Stimulated activated naive CD8-positive, alpha-beta T cell treated with anti-CD3 and anti-CD28 coated beads, Interleukin-15, amount 100 ng/mL, for 72 hours (primary cell): Measurements from ENCODE around the gene TBC1D22A.

Experiments
- ATAC-seq: fragments of 150-1000 bp; cut with Tn5 transposase; 2 replicates; pipeline ENCODE4 v1.10.0; 2021; ENCODE audit warnings: mild to moderate bottlenecking, moderate library complexity
- DNase-seq, 2 donors: peaks; one replicate each; pipeline ENCODE4 v3.0.0; 2021 to 2022
- H3K27ac Mint-ChIP-seq, 2 donors: one replicate each; pipeline ENCODE4 v1.8.0; 2022; ENCODE audit warnings: mild to moderate bottlenecking in 2 of 2, mixed read lengths in 2 of 2, moderate library complexity in 2 of 2
- H3K27me3 Mint-ChIP-seq: one replicate; pipeline ENCODE4 v1.8.0; 2022; ENCODE audit warnings: mixed read lengths
- H3K4me1 Mint-ChIP-seq: one replicate; pipeline ENCODE4 v1.8.0; 2022; ENCODE audit warnings: mild to moderate bottlenecking, mixed read lengths
- H3K4me3 Mint-ChIP-seq, 2 donors: one replicate each; pipeline ENCODE4 v1.8.0; 2022; ENCODE audit warnings: mild to moderate bottlenecking in 2 of 2, mixed read lengths in 2 of 2, moderate library complexity in 1 of 2
- H3K9me3 Mint-ChIP-seq, 2 donors: one replicate each; pipeline ENCODE4 v1.8.0; 2022; ENCODE audit warnings: mixed read lengths in 2 of 2

The TBC1D22A gene

DNA sequence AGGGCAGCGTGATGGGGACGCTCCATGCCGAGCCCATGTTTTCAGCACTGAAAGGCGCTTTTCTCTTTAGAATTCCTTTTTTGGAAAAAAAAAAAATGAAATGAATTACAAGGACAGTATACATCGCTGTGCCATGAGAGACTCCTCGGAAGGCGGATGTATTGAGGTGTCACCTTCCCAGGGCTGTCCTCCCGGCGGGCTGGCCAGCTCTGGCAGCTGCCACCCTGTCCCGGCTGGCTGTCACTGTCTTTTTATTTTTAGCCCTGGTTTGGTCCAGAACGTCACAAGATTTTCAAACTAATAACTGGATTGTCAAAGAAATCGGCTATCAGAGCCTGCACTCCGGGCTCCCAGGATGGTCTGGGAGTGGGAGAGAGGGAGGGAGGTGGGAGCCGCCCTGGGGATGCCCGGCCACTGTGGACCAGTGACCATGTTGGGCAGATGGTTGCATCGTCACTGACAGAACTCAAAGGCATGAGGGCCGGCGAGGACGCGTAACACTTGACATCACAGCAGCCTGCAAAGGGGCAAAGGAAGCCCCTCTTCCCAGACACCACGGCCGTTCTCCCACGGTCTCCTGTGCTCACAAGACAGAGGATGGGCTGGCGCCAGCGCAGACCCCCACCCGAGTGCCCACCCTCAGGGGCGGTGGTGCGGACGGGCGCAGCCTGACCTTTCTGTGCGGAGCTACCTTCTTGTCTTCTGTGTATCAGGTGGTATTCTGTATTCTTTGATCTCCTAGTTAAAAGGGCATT, 392.9 kb downstream of the TBC1D22A start:
- no peak overlapping the region for H3K27ac Mint-ChIP-seq
- H3K4me1 Mint-ChIP-seq: peaks cover 17% of the 10 kb centered on the region
- ATAC-seq (no peak), DNase-seq (no peak)
- H3K9me3 Mint-ChIP-seq: no peaks in the 10 kb centered on the region
- no peak overlapping the region for H3K4me3 Mint-ChIP-seq
- no peaks in the 10 kb centered on the region for H3K27me3 Mint-ChIP-seq

DNA sequence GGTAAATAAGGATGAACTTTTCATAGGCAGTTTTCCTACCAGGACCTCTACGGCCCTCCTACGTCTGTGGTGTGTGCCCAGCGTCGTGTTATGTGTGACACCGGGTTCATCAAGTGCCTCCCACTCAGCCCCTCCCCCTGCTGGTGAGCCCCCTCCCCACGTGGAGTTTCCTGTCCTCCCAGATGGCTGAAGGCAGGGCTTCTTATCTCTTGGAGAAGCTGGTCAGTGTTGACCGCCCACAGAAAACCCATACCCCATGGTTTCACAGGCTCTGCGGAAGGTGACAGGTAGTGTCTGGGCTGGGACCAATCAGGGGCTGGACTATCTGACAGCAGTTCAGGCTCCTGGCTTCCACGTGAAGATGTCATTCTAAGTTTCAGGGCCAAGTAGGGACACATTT, 393.5 kb downstream of the TBC1D22A start:
- no peaks in the 10 kb centered on the region for H3K27me3 Mint-ChIP-seq
- H3K27ac Mint-ChIP-seq: peak overlapping the region in 1 of 2 donors; percentile 29
- ATAC-seq (no peak), DNase-seq (no peak)
- H3K9me3 Mint-ChIP-seq: no peaks in the 10 kb centered on the region
- no peak overlapping the region for H3K4me3 Mint-ChIP-seq
- peaks cover 15% of the 10 kb centered on the region for H3K4me1 Mint-ChIP-seq

DNA sequence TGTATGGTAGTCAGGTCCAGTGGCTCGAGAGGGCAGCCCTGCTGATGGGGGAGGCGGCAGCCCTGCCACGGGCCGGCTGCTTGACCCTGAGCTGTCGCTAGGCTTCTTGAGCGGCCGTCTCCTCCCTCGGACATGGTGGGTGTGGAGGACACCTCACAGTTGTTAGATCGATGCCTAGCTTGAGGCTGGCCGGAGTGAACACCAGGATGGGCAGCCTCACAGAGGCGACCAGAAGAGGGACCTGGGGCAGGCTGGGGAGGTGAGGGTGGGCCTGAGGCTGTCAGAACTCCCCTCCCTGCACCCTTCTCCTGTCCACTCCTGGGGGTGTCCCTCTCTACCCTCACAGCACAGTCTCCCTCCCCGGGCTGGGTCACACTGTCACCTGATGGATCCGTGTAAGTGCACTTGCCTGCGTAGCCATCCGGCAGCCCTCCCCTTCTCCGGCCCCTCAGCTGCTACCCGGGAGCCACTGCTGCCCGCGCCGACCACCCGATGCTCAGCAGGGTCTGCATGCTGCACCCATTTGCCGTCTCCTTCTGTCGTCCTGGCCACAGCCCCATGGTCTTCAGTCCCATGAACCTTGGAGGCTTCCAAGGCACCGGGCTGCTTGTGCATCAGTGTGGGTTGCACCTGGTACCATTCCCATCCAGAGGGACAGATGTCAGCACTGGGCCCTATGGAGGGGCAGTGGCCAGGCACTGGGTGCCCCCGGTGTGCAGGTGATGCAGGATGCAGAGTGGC, 394.1 kb downstream of the TBC1D22A start:
- peak overlapping the region in 1 of 2 donors; percentile 29 for H3K27ac Mint-ChIP-seq
- peaks cover 9% of the 10 kb centered on the region for H3K4me1 Mint-ChIP-seq
- no peaks in the 10 kb centered on the region for H3K27me3 Mint-ChIP-seq
- H3K9me3 Mint-ChIP-seq: no peaks in the 10 kb centered on the region
- no peak overlapping the region for H3K4me3 Mint-ChIP-seq
- DNase-seq: no peak
- ATAC-seq: no peak

DNA sequence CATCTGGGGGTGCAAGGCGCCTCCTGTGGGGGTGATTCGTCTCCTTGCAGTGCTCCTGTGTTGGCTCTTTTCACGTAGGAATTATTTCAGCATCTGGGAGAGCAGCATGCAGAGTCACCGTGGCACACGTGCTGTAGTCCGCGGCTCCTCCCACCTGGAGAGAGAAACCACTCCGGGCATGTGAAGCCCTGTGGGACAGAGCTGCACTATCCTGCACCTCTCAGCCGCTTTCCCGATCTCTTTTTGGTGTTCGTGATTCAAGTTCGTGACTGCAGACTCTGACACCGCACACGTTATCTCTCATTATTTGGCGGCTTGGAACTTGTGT, 394.6 kb downstream of the TBC1D22A start:
- Mint-ChIP-seq H3K27me3 (no peaks in the 10 kb centered on the region), H3K9me3 (no peaks in the 10 kb centered on the region), H3K4me3 (no peak overlapping the region), H3K4me1 (peaks cover 5% of the 10 kb centered on the region), H3K27ac (peak overlapping the region in 1 of 2 donors; percentile 8)
- DNase-seq (no peak), ATAC-seq (no peak)

DNA sequence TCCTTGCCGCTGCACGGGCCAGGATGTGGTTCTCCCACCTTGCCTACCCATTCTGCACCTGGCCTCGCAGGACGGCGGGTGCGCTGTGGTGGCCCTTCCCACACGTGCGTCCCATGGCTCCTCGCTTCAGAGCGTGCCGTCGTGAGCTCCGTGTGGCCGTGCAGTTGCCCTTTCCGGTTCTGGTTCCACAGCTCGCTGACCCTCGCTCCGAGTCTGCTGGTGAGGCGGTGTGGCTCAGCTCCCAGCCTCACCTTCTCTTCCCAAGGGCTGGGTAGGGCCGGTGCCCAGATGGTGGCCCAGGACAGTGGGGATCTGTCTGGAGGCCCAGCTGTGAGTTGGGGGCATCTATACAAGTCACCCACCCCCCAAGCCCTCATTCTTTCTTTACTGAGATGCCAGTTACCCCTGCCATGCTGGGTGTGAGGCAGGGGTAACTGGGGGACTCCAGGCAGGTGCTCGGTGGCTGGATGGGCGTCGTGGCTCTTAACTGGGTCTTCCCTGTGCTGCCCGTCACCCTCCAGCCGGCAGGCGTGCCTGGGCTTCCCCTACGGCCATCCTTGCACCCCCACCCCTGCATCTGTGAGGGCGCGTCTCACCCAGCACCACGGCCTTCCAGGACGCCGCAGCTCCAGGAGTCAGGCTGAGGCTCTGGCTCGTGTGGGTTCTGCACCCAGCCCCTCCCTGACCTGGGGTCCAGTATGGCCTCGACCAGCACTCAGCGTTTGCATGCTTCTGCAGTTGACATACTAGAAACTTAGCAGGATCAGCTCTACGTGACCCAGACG, 395.2 kb downstream of the TBC1D22A start:
- no peak overlapping the region for H3K27ac Mint-ChIP-seq
- H3K4me3 Mint-ChIP-seq: no peak overlapping the region
- no peaks in the 10 kb centered on the region for H3K9me3 Mint-ChIP-seq
- peaks cover 1% of the 10 kb centered on the region for H3K4me1 Mint-ChIP-seq
- ATAC-seq (no peak), DNase-seq (no peak)
- no peaks in the 10 kb centered on the region for H3K27me3 Mint-ChIP-seq

DNA sequence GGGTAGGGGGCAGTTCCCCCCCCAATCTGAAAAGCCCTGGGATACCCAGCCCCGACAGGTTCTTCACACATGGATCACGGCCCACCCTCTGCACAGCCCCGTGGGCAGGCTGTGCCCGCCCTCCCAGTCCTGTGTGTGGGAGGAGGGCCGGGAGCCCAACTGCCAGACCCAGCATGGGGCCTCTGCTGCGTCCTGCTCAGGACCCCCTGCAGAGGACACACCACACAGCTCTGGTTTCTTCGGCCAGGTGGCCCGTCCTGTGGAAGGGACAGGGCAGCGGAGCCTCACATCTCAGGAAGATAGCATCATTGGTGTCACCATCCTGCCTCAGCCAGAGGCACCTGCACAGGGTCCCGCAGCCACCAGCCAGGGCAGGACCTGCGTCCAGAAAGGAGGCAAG, 396.0 kb downstream of the TBC1D22A start:
- no peak overlapping the region for H3K4me3 Mint-ChIP-seq
- no peaks in the 10 kb centered on the region for H3K4me1 Mint-ChIP-seq
- H3K9me3 Mint-ChIP-seq: no peaks in the 10 kb centered on the region
- H3K27ac Mint-ChIP-seq: no peak overlapping the region
- DNase-seq (no peak), ATAC-seq (no peak)
- H3K27me3 Mint-ChIP-seq: no peaks in the 10 kb centered on the region

DNA sequence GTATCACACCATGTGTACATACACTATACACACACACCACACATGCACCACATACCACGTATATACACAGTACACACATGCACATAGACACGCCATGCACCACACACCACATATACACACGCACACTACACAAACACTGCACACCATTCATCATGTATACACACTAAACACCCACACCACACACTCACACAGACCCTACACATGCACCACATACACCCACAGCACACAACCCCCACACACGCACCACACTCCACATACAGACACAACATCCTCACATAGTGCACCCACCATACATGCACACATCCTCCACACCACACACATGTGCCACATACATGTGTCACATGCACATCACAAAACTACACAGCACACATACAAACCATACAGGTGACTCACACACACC, 397.1 kb downstream of the TBC1D22A start:
- DNase-seq (no peak), ATAC-seq (no peak)
- H3K9me3 Mint-ChIP-seq: no peaks in the 10 kb centered on the region
- H3K27ac Mint-ChIP-seq: no peak overlapping the region
- H3K4me1 Mint-ChIP-seq: no peaks in the 10 kb centered on the region
- H3K4me3 Mint-ChIP-seq: no peak overlapping the region
- no peaks in the 10 kb centered on the region for H3K27me3 Mint-ChIP-seq

DNA sequence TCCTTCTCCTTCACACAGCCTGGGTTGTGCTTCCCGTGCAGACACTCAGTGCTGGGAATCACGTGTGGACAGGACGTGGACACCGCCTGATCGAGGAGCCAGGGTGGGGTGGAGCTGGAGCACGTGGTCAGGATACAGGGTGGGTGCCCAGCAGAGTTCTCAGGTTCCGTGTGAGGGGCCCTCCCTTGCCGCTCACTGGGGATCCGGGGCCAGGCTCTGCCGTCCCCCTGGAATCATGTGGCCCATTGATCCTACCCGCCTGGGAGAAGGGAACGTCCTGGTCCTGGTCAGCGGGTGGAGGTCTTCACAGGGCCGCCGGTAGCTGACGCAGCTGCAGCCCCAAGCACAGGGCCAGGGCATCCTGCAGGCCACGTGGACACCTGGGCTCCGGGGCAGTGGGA, 397.7 kb downstream of the TBC1D22A start:
- Mint-ChIP-seq H3K4me3 (no peak overlapping the region), H3K9me3 (no peaks in the 10 kb centered on the region), H3K27me3 (no peaks in the 10 kb centered on the region), H3K4me1 (no peaks in the 10 kb centered on the region), H3K27ac (no peak overlapping the region)
- ATAC-seq (no peak), DNase-seq (no peak)

DNA sequence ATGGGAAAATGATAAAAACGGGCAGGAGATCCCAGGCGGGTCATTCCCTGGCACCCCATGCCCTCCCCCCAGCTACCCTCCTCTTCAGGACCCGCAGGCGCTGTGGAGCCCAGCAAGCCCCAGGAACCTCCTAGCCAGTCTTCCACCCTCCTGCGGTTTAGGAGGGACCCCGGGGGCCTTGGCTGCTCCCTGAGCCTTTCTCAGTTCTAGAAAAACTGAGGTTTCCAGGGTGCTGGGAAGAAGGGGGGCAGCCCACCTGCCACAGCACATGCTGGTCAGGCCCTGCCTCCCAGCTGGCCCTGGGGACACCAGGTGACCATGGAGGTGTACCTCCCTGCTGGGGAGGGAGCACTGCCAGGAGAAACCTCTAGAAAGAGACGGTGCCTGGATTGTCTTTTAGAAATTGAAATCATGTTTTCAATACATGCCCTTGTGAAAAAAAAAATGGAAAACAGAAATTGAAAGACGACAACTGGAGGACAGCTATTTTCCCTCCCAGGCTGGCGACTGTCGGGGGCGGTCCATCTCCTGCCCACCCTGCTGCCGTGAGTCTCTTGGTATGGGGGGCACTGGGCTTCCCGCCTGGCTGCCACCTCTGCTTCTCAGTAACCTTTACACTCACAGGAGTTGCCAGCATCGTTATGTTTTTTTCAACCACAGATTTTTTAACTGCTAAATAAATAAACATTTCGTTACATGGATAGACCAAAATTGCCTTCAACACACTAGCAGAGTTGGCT, 398.5 kb downstream of the TBC1D22A start:
- Mint-ChIP-seq H3K4me3 (no peak overlapping the region), H3K27ac (no peak overlapping the region), H3K9me3 (no peaks in the 10 kb centered on the region), H3K27me3 (no peaks in the 10 kb centered on the region), H3K4me1 (no peaks in the 10 kb centered on the region)
- DNase-seq: no peak
- no peak for ATAC-seq

DNA sequence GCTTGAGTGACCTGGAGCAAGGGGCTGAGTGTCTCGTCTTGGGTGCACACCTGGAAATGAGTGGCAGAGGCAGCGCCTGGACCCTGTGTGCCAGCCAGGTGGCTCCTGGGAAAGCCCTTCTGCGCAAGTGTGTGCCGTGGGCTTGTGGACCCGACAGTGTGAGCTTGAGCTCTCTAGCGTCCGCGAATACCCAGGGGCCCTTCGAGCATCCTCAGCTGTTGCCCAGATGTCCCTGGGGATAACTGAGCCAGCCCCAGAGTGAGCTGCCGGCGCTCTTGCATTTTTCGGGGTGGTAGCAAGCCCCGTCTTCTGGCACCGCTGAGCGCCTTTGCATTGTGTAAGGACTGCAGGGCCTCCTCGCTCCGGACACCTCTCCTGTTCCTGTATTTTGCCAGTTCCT, 399.2 kb downstream of the TBC1D22A start:
- ATAC-seq (no peak), DNase-seq (no peak)
- Mint-ChIP-seq H3K4me1 (no peaks in the 10 kb centered on the region), H3K4me3 (no peak overlapping the region), H3K9me3 (no peaks in the 10 kb centered on the region), H3K27ac (no peak overlapping the region), H3K27me3 (no peaks in the 10 kb centered on the region)

DNA sequence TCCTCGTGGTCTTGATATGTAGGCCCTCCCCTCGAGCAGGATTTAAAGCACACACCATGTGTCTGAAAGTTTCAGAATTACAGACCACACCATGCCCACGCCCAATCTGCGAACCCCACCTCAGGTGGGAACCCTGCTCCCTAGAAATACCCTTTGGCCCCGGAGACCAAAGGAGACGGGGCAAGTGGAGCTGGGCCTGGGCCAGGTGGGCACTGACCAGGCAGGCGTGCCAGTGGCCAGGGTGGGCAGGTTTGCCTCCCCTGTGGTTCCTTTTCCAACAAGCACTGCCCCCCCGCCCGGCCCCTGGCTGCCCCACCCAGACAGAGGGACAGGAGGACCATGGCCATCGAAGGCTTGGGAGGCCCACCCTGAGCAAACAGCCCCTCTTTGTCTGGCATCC, 400.4 kb downstream of the TBC1D22A start:
- H3K9me3 Mint-ChIP-seq: no peaks in the 10 kb centered on the region
- ATAC-seq (no peak), DNase-seq (no peak)
- no peaks in the 10 kb centered on the region for H3K27me3 Mint-ChIP-seq
- peak overlapping the region in 1 of 2 donors; percentile 56 for H3K27ac Mint-ChIP-seq
- H3K4me3 Mint-ChIP-seq: no peak overlapping the region
- no peaks in the 10 kb centered on the region for H3K4me1 Mint-ChIP-seq

DNA sequence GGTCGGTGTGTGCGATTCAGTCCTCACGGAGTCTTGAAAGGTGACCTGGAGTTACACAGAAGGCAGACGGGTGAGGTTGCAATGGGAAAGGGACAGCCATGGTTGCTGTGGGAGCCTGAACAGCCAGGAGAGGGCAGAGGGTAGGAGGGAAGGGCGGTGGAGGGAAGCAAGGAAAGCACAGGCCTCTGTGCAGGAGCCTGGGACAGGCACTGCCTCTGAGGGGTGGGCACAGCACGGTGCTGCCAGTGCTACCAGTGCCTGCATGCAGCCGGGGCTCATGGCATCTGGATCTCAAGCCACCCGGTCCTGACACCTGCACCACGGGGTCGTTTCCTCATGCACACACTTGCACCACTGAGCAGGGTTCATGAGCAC, 401.0 kb downstream of the TBC1D22A start:
- Mint-ChIP-seq H3K27ac (peak overlapping the region in 1 of 2 donors; percentile 60), H3K4me1 (no peaks in the 10 kb centered on the region), H3K27me3 (no peaks in the 10 kb centered on the region), H3K4me3 (no peak overlapping the region), H3K9me3 (no peaks in the 10 kb centered on the region)
- no peak for DNase-seq
- no peak for ATAC-seq

DNA sequence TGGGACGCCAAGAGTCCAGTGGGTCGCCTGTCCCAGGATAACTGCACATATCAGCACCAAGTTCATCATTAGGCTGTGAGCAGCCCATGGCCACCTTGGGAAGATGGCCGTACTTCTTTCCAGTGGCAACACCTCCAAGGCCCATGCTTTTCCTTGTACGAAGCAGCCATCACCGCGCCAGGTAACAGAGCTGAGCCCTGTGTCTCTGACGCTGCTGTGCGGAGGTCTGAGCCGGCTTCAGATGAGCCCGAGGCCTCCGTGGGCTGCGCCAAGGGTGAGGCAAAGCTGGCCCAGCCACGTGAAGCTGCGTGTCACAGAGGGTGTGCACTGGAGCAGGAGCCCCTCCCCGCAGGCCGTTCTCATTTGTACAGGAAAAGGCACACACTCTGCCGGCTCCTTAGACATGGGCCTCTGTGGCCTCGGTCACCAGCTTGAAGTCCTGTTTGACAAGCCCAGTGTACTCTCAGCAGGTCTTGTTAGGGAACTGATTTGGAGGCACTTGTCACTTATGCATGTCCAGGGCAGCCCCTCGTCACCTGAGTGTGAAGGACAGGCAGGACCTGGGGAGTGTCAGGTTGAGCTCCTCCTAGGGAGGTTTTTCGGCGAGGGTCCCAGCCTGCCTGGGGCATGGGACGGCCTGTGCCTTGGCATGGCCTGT, 401.5 kb downstream of the TBC1D22A start:
- H3K4me1 Mint-ChIP-seq: no peaks in the 10 kb centered on the region
- DNase-seq: no peak
- no peak overlapping the region for H3K27ac Mint-ChIP-seq
- no peak overlapping the region for H3K4me3 Mint-ChIP-seq
- no peaks in the 10 kb centered on the region for H3K9me3 Mint-ChIP-seq
- ATAC-seq: no peak
- H3K27me3 Mint-ChIP-seq: no peaks in the 10 kb centered on the region

DNA sequence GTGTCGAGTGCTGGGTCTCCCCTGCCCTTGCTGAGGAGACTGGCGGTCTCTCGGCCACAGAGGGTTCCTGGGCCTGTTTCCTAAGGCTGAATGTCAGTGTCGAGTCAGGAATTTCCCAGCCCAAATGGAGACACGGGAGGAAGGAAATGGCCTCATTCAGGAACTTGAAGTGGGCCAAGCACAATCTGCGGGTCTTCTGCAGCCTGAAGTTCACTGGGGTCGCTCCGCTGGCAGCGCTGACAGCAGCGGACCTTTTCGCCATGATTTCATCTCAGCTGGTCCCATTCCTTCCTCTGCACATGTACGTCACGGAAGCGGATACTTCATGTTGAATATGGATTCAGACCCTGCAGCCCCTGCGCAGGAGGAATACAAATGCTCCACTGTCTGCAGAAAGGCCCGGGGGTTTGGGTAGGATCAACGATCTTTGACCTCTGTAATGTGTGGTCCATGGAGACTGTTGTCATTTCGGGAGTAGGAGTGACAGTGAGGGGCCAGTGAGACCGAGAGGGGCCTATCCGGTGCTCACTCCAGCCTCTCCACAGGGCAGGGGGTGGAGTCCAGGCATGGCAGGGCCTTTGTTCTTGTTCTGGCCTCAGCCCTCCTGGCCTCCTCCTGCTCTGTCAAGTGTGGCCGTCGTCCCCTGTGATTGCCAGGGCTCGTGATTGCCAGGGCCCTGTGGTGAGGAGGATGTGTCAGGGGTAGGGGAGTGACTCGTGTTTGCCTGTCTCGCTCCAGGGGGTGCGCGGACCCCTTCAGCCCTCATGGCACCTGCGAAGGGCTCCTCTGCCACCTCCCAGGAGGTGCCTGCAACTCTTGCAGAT, 402.3 kb downstream of the TBC1D22A start:
- ATAC-seq (no peak), DNase-seq (no peak)
- Mint-ChIP-seq H3K4me1 (no peaks in the 10 kb centered on the region), H3K27me3 (no peaks in the 10 kb centered on the region), H3K4me3 (no peak overlapping the region), H3K27ac (no peak overlapping the region), H3K9me3 (no peaks in the 10 kb centered on the region)
